Measurements from ENCODE around the gene KCNAB1. TPM values are rescaled to one million over a fixed set of nuclear protein-coding genes. Genes with fewer than 3 reads are reported as not detected.

The KCNAB1 gene
- total RNA-seq, 3 donors from 2014 or later (not counting 1 experiment from before 2014, with no cell fraction given), result not detected

- Mint-ChIP-seq H3K4me1 (no peaks in the 10 kb centered on the region), H3K4me3 (no peak overlapping the region), H3K27ac (no peak overlapping the region), H3K36me3 (no peaks in the 10 kb centered on the region), H3K9me3 (no peaks in the 10 kb centered on the region), H3K27me3 (ENCODE audit: low read depth in 2 of 2) (peaks cover 22 to 58% of the 10 kb centered on the region in 2 donors)
- no peak for TF ChIP-seq CTCF (IDR thresholded peaks at IDR 0.05)
- H3K4me1 ChIP-seq (ENCODE audit: control insufficient read depth, insufficient read depth, low read length), result no peaks in the 10 kb centered on the region
- no peaks in the 10 kb centered on the region for H3K27me3 ChIP-seq (ENCODE audit: control insufficient read depth, insufficient read depth, low read length)
- H3K27ac ChIP-seq (ENCODE audit: low read length), result no peak overlapping the region
- no peaks in the 10 kb centered on the region for H3K9me3 ChIP-seq (ENCODE audit: control insufficient read depth, insufficient read depth, low read length)
- intact Hi-C loops (cut with micrococcal nuclease), result no loop called here
- DNase-seq, result no peak
- ATAC-seq, result no peak
- no peak overlapping the region for H3K4me3 ChIP-seq (ENCODE audit: low read length)
- no peaks in the 10 kb centered on the region for H3K36me3 ChIP-seq (ENCODE audit: control insufficient read depth, insufficient read depth, low read length)
- WGBS (ENCODE audit: insufficient coverage), result 97% methylated on average over 3 of the region's 3 CpGs
Measured at GRCh38 chr3:156516284-156516683, 395.9 kb downstream of the KCNAB1 start.

- H3K9me3 Mint-ChIP-seq, result no peaks in the 10 kb centered on the region
- ATAC-seq, result no peak
- no peak overlapping the region for H3K4me3 Mint-ChIP-seq
- no peaks in the 10 kb centered on the region for H3K36me3 ChIP-seq (ENCODE audit: control insufficient read depth, insufficient read depth, low read length)
- H3K27me3 Mint-ChIP-seq (ENCODE audit: low read depth in 2 of 2), result peaks cover 16 to 52% of the 10 kb centered on the region in 2 donors
- no peak overlapping the region for H3K27ac Mint-ChIP-seq
- 0% methylated on average over 1 of the region's 1 CpG for WGBS (ENCODE audit: insufficient coverage)
- H3K27ac ChIP-seq (ENCODE audit: low read length), result no peak overlapping the region
- no peaks in the 10 kb centered on the region for H3K36me3 Mint-ChIP-seq
- no peaks in the 10 kb centered on the region for H3K4me1 ChIP-seq (ENCODE audit: control insufficient read depth, insufficient read depth, low read length)
- no peaks in the 10 kb centered on the region for H3K9me3 ChIP-seq (ENCODE audit: control insufficient read depth, insufficient read depth, low read length)
- intact Hi-C loops (cut with micrococcal nuclease), result no loop called here
- no peaks in the 10 kb centered on the region for H3K4me1 Mint-ChIP-seq
- H3K4me3 ChIP-seq (ENCODE audit: low read length), result no peak overlapping the region
- H3K27me3 ChIP-seq (ENCODE audit: control insufficient read depth, insufficient read depth, low read length), result no peaks in the 10 kb centered on the region
- TF ChIP-seq CTCF (IDR thresholded peaks at IDR 0.05), result no peak
- no peak for DNase-seq
Measured at GRCh38 chr3:156516961-156517360, 396.6 kb downstream of the KCNAB1 start.

GRCh38 chr3:156518726-156519125 is 398.3 kb downstream of the KCNAB1 start:
- DNase-seq (no peak), ATAC-seq (no peak)
- Mint-ChIP-seq H3K27ac (no peak overlapping the region), H3K4me3 (no peak overlapping the region), H3K27me3 (ENCODE audit: low read depth in 2 of 2) (peaks cover 25 to 56% of the 10 kb centered on the region in 2 donors), H3K36me3 (peaks cover 7% of the 10 kb centered on the region), H3K4me1 (no peaks in the 10 kb centered on the region), H3K9me3 (no peaks in the 10 kb centered on the region)
- intact Hi-C loops (cut with micrococcal nuclease), result no loop called here
- Histone ChIP-seq H3K27ac (ENCODE audit: low read length) (no peak overlapping the region), H3K4me1 (ENCODE audit: control insufficient read depth, insufficient read depth, low read length) (no peaks in the 10 kb centered on the region), H3K36me3 (ENCODE audit: control insufficient read depth, insufficient read depth, low read length) (no peaks in the 10 kb centered on the region), H3K27me3 (ENCODE audit: control insufficient read depth, insufficient read depth, low read length) (peaks cover 5% of the 10 kb centered on the region), H3K9me3 (ENCODE audit: control insufficient read depth, insufficient read depth, low read length) (no peaks in the 10 kb centered on the region), H3K4me3 (ENCODE audit: low read length) (no peak overlapping the region)
- TF ChIP-seq CTCF (IDR thresholded peaks at IDR 0.05), result no peak

GRCh38 chr3:156519758-156520162 is 399.4 kb downstream of the KCNAB1 start:
- intact Hi-C loops (cut with micrococcal nuclease), result no loop called here

More at GRCh38 chr3:156519758-156520162, 399.4 kb downstream of the KCNAB1 start:
- no peak for DNase-seq
- no peak for TF ChIP-seq CTCF (IDR thresholded peaks at IDR 0.05)
- Histone ChIP-seq H3K9me3 (ENCODE audit: control insufficient read depth, insufficient read depth, low read length) (no peaks in the 10 kb centered on the region), H3K27ac (ENCODE audit: low read length) (no peak overlapping the region), H3K4me1 (ENCODE audit: control insufficient read depth, insufficient read depth, low read length) (peaks cover 5% of the 10 kb centered on the region), H3K36me3 (ENCODE audit: control insufficient read depth, insufficient read depth, low read length) (no peaks in the 10 kb centered on the region), H3K4me3 (ENCODE audit: low read length) (no peak overlapping the region), H3K27me3 (ENCODE audit: control insufficient read depth, insufficient read depth, low read length) (peaks cover 5% of the 10 kb centered on the region)
- 80% methylated on average over 1 of the region's 1 CpG for WGBS (ENCODE audit: insufficient coverage)
- H3K4me1 Mint-ChIP-seq, result peaks cover 6 to 8% of the 10 kb centered on the region in 2 donors
- no peak overlapping the region for H3K27ac Mint-ChIP-seq
- peaks cover 8% of the 10 kb centered on the region for H3K36me3 Mint-ChIP-seq
- no peak overlapping the region for H3K4me3 Mint-ChIP-seq
- no peaks in the 10 kb centered on the region for H3K9me3 Mint-ChIP-seq
- no peak for ATAC-seq
- H3K27me3 Mint-ChIP-seq (ENCODE audit: low read depth in 2 of 2), result peaks cover 32 to 63% of the 10 kb centered on the region in 2 donors

All from natural killer cell (primary cell).